Prostate gland (tissue), 2 donors: ENCODE measurements around the gene NYNRIN.

Experiments used
- CTCF ChIP-seq, 4 experiments: fragments of 200-600 bp in 2 of 4; fragments of 450-650 bp in 2 of 4; sonication (generic) in 2 of 4; IDR thresholded peaks; 1 replicate in 3 of 4; 2 replicates in 1 of 4; pipeline ENCODE4 v1.5.1; 2016 to 2019; ENCODE audit warnings: antibody characterized with exemption in 4 of 4, mild to moderate bottlenecking in 2 of 4, moderate library complexity in 2 of 4
- POLR2A ChIP-seq: fragments of 450-650 bp; IDR thresholded peaks from one replicate; pipeline ENCODE4 v1.6.1; 2016; ENCODE audit warnings: antibody characterized with exemption, mild to moderate bottlenecking
- POLR2AphosphoS5 ChIP-seq: sonication (generic); formaldehyde crosslinking; IDR thresholded peaks from one replicate; pipeline ENCODE4 v1.6.1; 2017; ENCODE audit warnings: antibody characterized with exemption

GRCh38 chr14:24461336-24461735 lies 62.5 kb downstream of the NYNRIN start:
- TF ChIP-seq CTCF (IDR thresholded peaks at IDR 0.05) = no peak
- TF ChIP-seq POLR2AphosphoS5 = no peak
- TF ChIP-seq POLR2A = no peak
